H1 (cell line): Measurements from ENCODE around the gene TUBD1. TPM values are rescaled to one million over a fixed set of nuclear protein-coding genes. Genes with fewer than 3 reads are reported as not detected.
"Not testable (repeated sequence)": the region's sequence is repeated elsewhere in the genome, so short reads cannot be mapped to it uniquely, and the experiment has no call there.

Experiments used
- CTCF ChIA-PET: fragments of 300-600 bp; sonication (Branson Sonifier 250); formaldehyde crosslinking; loops from one replicate; lab custom pipeline; 2021; ENCODE audit not compliant: partially characterized antibody; lab: Charles Lee
- POLR2A ChIA-PET: fragments of 300-600 bp; sonication (Branson Sonifier 250); formaldehyde crosslinking; loops from one replicate; lab custom pipeline; 2021; ENCODE audit warnings: inconsistent platforms; ENCODE audit not compliant: partially characterized antibody; lab: Charles Lee
- DNase-seq, 2 experiments: peaks; one replicate each; pipeline versions ENCODE4 v3.0.0 to v3.0.0-alpha.2; 2010 to 2022; ENCODE audit warnings: low spot score in 2 of 2, low read depth in 1 of 2, mixed read lengths in 1 of 2
- FAIRE-seq: peaks from 2 replicates; lab custom pipeline; 2011; peaks lifted over from hg19 to GRCh38; lab: Jason Lieb, UNC
- H2AFZ ChIP-seq: 2 replicates; pipeline ENCODE4 v1.8.1; 2012; ENCODE audit warnings: low read length, inconsistent platforms
- H2AK5ac ChIP-seq: 2 replicates; pipeline ENCODE4 v1.6.1; 2013; ENCODE audit warnings: low read depth, low read length
- H2BK120ac ChIP-seq: replicated peaks from 2 replicates; pipeline ENCODE3; 2013; ENCODE audit warnings: low read depth, low read length, inconsistent platforms
- H2BK12ac ChIP-seq: 2 replicates; pipeline ENCODE4 v1.6.1; 2013; ENCODE audit warnings: low read depth, low read length
- H2BK15ac ChIP-seq: 2 replicates; pipeline ENCODE4 v1.6.1; 2013; ENCODE audit warnings: low read length
- H2BK20ac ChIP-seq: 2 replicates; pipeline ENCODE4 v1.6.1; 2013; ENCODE audit warnings: low read length
- H2BK5ac ChIP-seq: 2 replicates; pipeline ENCODE4 v1.6.1; 2013; ENCODE audit warnings: low read depth, low read length
- H3K14ac ChIP-seq: 2 replicates; pipeline ENCODE4 v1.6.1; 2013; ENCODE audit warnings: inconsistent platforms; ENCODE audit not compliant: insufficient read length
- H3K18ac ChIP-seq: 2 replicates; pipeline ENCODE4 v1.6.1; 2013; ENCODE audit warnings: low read length; ENCODE audit errors: extremely low read depth
- H3K23ac ChIP-seq: 2 replicates; pipeline ENCODE4 v1.6.1; 2013; ENCODE audit warnings: inconsistent platforms; ENCODE audit not compliant: insufficient read length
- H3K23me2 ChIP-seq: 2 replicates; pipeline ENCODE4 v1.6.1; 2013; ENCODE audit warnings: low read depth, low read length
- H3K27ac ChIP-seq: 2 replicates; pipeline ENCODE4 v1.6.1; 2011; ENCODE audit warnings: low read depth, low read length, inconsistent platforms
- H3K27me3 ChIP-seq, 4 experiments: replicated peaks in 1 of 4; 1 replicate in 1 of 4; 2 replicates in 3 of 4; pipeline versions ENCODE4 v1.6.1 to v1.8.1; 2011 to 2013; ENCODE audit warnings: low read length in 3 of 4, mild to moderate bottlenecking in 3 of 4, inconsistent platforms in 2 of 4, mixed read lengths in 2 of 4, moderate library complexity in 1 of 4; ENCODE audit not compliant: control insufficient read depth in 3 of 4, insufficient read depth in 3 of 4; ENCODE audit errors: extremely low read depth in 1 of 4
- H3K36me3 ChIP-seq, 4 experiments: 2 replicates each; pipeline versions ENCODE4 v1.6.1 to v1.8.1; 2011 to 2013; ENCODE audit warnings: mild to moderate bottlenecking in 4 of 4, low read length in 3 of 4, moderate library complexity in 2 of 4, control low read depth in 1 of 4, inconsistent platforms in 1 of 4; ENCODE audit not compliant: insufficient read depth in 4 of 4, control insufficient read depth in 2 of 4
- H3K4ac ChIP-seq: replicated peaks from 2 replicates; pipeline ENCODE3; 2013; ENCODE audit warnings: low read length, low read depth, mixed read lengths, inconsistent platforms; ENCODE audit not compliant: insufficient read length
- H3K4me1 ChIP-seq, 4 experiments: replicated peaks in 1 of 4; 1 replicate in 1 of 4; 2 replicates in 3 of 4; pipeline versions ENCODE4 v1.6.1 to v1.8.1; 2011 to 2013; ENCODE audit warnings: low read length in 3 of 4, inconsistent platforms in 2 of 4, mixed read lengths in 1 of 4; ENCODE audit not compliant: insufficient read depth in 4 of 4, control insufficient read depth in 3 of 4
- H3K4me2 ChIP-seq, 2 experiments: 2 replicates each; pipeline versions ENCODE4 v1.6.1 to v1.8.1; 2011 to 2013; ENCODE audit warnings: low read depth in 2 of 2, low read length in 2 of 2, control low read depth in 1 of 2, inconsistent platforms in 1 of 2, mild to moderate bottlenecking in 1 of 2; ENCODE audit not compliant: insufficient read depth in 1 of 2
- H3K4me3 ChIP-seq, 4 experiments: fragments of 200-600, 300-600 bp in 1 of 4; sonication (generic), shearing (Covaris generic), sonication (Bioruptor Twin) in 1 of 4; 2 replicates each; pipeline versions ENCODE4 v1.5.1 to v1.8.1; 2011 to 2016; ENCODE audit warnings: low read length in 4 of 4, low read depth in 3 of 4, control low read depth in 2 of 4, inconsistent platforms in 2 of 4, mild to moderate bottlenecking in 2 of 4, mixed read lengths in 1 of 4, moderate library complexity in 1 of 4; ENCODE audit not compliant: insufficient read depth in 2 of 4; ENCODE audit errors: extremely low read depth in 1 of 4
- H3K56ac ChIP-seq: replicated peaks from 2 replicates; pipeline ENCODE3; 2013; ENCODE audit warnings: low read depth, mild to moderate bottlenecking, mixed read lengths, low read length, inconsistent platforms; ENCODE audit not compliant: insufficient read length
- H3K79me1 ChIP-seq: 2 replicates; pipeline ENCODE4 v1.6.1; 2013; ENCODE audit warnings: low read depth, low read length, control low read depth
- H3K79me2 ChIP-seq, 2 experiments: 2 replicates each; pipeline versions ENCODE4 v1.6.1 to v1.8.1; 2012 to 2013; ENCODE audit warnings: low read length in 2 of 2, mild to moderate bottlenecking in 2 of 2, inconsistent platforms in 1 of 2; ENCODE audit not compliant: insufficient read depth in 2 of 2, control insufficient read depth in 1 of 2
- H3K9ac ChIP-seq, 4 experiments: replicated peaks in 1 of 4; 1 replicate in 1 of 4; 2 replicates in 3 of 4; pipeline versions ENCODE4 v1.6.1 to v1.8.1; 2011 to 2013; ENCODE audit warnings: low read depth in 3 of 4, low read length in 3 of 4, control low read depth in 2 of 4, mild to moderate bottlenecking in 2 of 4, moderate library complexity in 2 of 4, inconsistent platforms in 1 of 4; ENCODE audit errors: extremely low read depth in 1 of 4
- H3K9me3 ChIP-seq, 2 experiments: 2 replicates each; pipeline versions ENCODE4 v1.6.1 to v1.8.1; 2012 to 2013; ENCODE audit warnings: mild to moderate bottlenecking in 2 of 2, moderate library complexity in 2 of 2, control low read depth in 1 of 2, inconsistent platforms in 1 of 2, low read depth in 1 of 2, low read length in 1 of 2, mixed read lengths in 1 of 2; ENCODE audit not compliant: insufficient read depth in 2 of 2
- H4K20me1 ChIP-seq, 2 experiments: replicated peaks in 1 of 2; 2 replicates each; pipeline versions ENCODE3 to v1.8.1; 2011 to 2013; ENCODE audit warnings: inconsistent platforms in 2 of 2, low read length in 2 of 2, mild to moderate bottlenecking in 1 of 2; ENCODE audit not compliant: insufficient read depth in 2 of 2, control insufficient read depth in 1 of 2
- H4K5ac ChIP-seq: 2 replicates; pipeline ENCODE4 v1.6.1; 2013; ENCODE audit warnings: low read length, low read depth, mixed read lengths, inconsistent platforms; ENCODE audit not compliant: insufficient read length
- H4K8ac ChIP-seq: 2 replicates; pipeline ENCODE4 v1.8.0; 2013; ENCODE audit warnings: mild to moderate bottlenecking, moderate library complexity, low read length, inconsistent platforms; ENCODE audit not compliant: insufficient read depth; ENCODE audit errors: extremely low read depth
- H4K91ac ChIP-seq: replicated peaks from 2 replicates; pipeline ENCODE3; 2013; ENCODE audit warnings: low read length, mixed read lengths, inconsistent platforms; ENCODE audit not compliant: insufficient read length
- WGBS, 2 experiments: shearing (Covaris generic) in 1 of 2; methylation state at CpG; one replicate each; pipeline versions ENCODE4 v1.1.6 to v1.1.7; 2013 to 2015; ENCODE audit warnings: low lambda C conversion rate in 2 of 2, mixed read lengths in 2 of 2, inconsistent platforms in 1 of 2, low coverage in 1 of 2, missing lambda C conversion rate in 1 of 2; ENCODE audit not compliant: insufficient replicate concordance in 2 of 2, insufficient coverage in 1 of 2, insufficient read length in 1 of 2; ENCODE audit errors: extremely low coverage in 1 of 2, missing lambda C conversion rate in 1 of 2; 5-methylcytosine and 5-hydroxymethylcytosine counted together
- polyA plus RNA-seq, 7 experiments: library from polyadenylated mRNA; depleted of rRNA in 3 of 7; stranded (reverse) in 5 of 7; unstranded in 2 of 7; fragments of >200 nt in 5 of 7; fragments of 200-250 nt in 2 of 7; gene quantifications; 1 replicate in 5 of 7; 2 replicates in 1 of 7; 4 replicates in 1 of 7; pipeline versions ENCODE4 v1.2.1 to v1.2.3, GENCODE V29; 2011 to 2013; ENCODE audit warnings: missing spikeins in 2 of 7, mixed read lengths in 2 of 7
- total RNA-seq: library from RNA; stranded (reverse); fragmentation: NEBNext Ultra II Directional; extraction: Animal tissue kit (Norgen Biotek cat#: 25700); gene quantifications from 2 replicates; pipeline ENCODE4 v1.2.1, GENCODE V29; 2021

Gene TUBD1
- total and polyA plus RNA-seq, 2 of the 8 experiments (the other 6 are each of a cell fraction or from before 2014, with no cell fraction given) = 9.1 to 17.5 TPM

DNA sequence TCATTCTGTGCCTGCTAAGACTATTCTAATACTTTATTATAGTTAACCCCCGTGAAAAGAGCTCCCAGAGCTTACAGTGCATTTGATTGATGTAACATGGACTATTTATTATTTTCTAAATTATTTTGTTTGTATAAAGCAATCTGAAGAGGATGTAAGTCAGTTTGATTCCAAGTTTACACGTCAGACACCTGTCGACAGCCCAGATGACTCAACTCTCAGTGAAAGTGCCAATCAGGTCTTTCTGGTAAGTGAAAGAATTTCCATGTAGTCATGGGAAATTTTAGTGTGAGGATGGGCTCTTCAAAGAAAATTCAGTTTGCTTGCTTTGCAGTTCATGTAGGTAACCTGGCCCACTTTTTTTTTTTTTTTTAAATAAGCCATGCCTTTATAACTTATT is 48.0 kb upstream of the TUBD1 start:
- H3K4me2 ChIP-seq, H4K8ac ChIP-seq, H2BK20ac ChIP-seq, H2AFZ ChIP-seq, H3K79me2 ChIP-seq, H3K4me1 ChIP-seq, H4K20me1 ChIP-seq, H3K4me3 ChIP-seq, H2AK5ac ChIP-seq, H3K27me3 ChIP-seq, H3K4ac ChIP-seq, H3K27ac ChIP-seq, H2BK12ac ChIP-seq, H2BK5ac ChIP-seq, H3K14ac ChIP-seq, H3K9ac ChIP-seq, H3K9me3 ChIP-seq, POLR2A ChIA-PET, H3K18ac ChIP-seq, H4K91ac ChIP-seq, H3K56ac ChIP-seq, DNase-seq, H4K5ac ChIP-seq, H3K23ac ChIP-seq, H2BK120ac ChIP-seq, H2BK15ac ChIP-seq, H3K79me1 ChIP-seq, FAIRE-seq, H3K23me2 ChIP-seq: not testable (repeated sequence)
- peaks cover 2 to 14% (median 4%) of the 10 kb centered on the region in 4 experiments; a peak in 7 of 8 replicates for H3K36me3 ChIP-seq
- WGBS, 2 experiments = 95% methylated on average over 3 of the region's 3 CpGs; no CpG with 5 or more reads in 1 of the 2 experiments
- CTCF ChIA-PET = interaction anchor here (0.5 to 1.2 kb wide), 4 partner anchors 21 to 778 kb away, joined by 4 to 5 read pairs (median 4); no protein-coding TSS in a partner anchor

DNA sequence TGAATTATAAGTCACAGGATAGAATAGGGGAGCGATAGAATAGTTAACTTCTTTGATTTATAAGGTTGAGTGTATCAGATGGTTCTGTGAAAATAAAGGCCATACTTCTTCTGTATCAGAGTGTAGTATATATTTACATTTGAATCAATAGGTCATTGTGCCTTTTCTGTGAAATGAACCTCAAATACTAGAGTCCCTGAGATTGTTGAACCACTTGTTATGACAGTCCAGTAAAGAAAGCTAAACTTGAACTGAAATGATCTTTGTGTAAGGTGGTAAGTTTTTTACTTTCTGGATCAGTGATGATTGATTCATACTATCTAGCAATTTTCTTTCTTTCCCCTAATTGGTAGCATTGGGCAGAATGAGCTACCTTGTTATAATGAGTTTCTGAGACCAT is 40.6 kb upstream of the TUBD1 start:
- CTCF ChIA-PET = interaction anchor here (0.6 kb wide), 1 partner anchor 18 kb away, joined by 4 read pairs; no protein-coding TSS in a partner anchor
- H4K20me1 ChIP-seq, H3K79me2 ChIP-seq, H3K56ac ChIP-seq, H2BK12ac ChIP-seq, H2AFZ ChIP-seq, H3K4ac ChIP-seq, DNase-seq, H3K9me3 ChIP-seq, H3K4me2 ChIP-seq, FAIRE-seq, H3K79me1 ChIP-seq, H4K8ac ChIP-seq, H2BK15ac ChIP-seq, H2BK120ac ChIP-seq, H3K14ac ChIP-seq, H2BK5ac ChIP-seq, H3K23me2 ChIP-seq, H3K9ac ChIP-seq, H2BK20ac ChIP-seq, H3K23ac ChIP-seq, H3K27ac ChIP-seq, H3K27me3 ChIP-seq, H4K91ac ChIP-seq, H2AK5ac ChIP-seq, H3K4me3 ChIP-seq, POLR2A ChIA-PET, H3K4me1 ChIP-seq, H3K18ac ChIP-seq, H4K5ac ChIP-seq: not testable (repeated sequence)
- WGBS, 2 experiments = 96% methylated on average over 1 of the region's 1 CpG; no CpG with 5 or more reads in 1 of the 2 experiments
- peaks cover 2 to 16% (median 10%) of the 10 kb centered on the region in 4 experiments; a peak in 5 of 8 replicates for H3K36me3 ChIP-seq
